Loucy (cell line): ENCODE results near the gene NCOA5.

ENCODE experiments used
- H2AFZ ChIP-seq: fragments of 200-600 bp; sonication (generic); 2 replicates; pipeline ENCODE4 v1.6.0; 2016; ENCODE audit warnings: antibody characterized with exemption, mild to moderate bottlenecking, low read length, moderate library complexity
- H3F3A ChIP-seq: fragments of 200-600 bp; 2 replicates; pipeline ENCODE4 v1.6.0; 2016; ENCODE audit warnings: antibody characterized with exemption, low read depth, mild to moderate bottlenecking
- H3K27me3 ChIP-seq: fragments of 200-600 bp; sonication (generic); 2 replicates; pipeline ENCODE4 v1.6.1; 2014; ENCODE audit warnings: low read length, mild to moderate bottlenecking; ENCODE audit not compliant: insufficient read depth, poor library complexity, severe bottlenecking
- H3K36me3 ChIP-seq: fragments of 200-600 bp; sonication (generic); 2 replicates; pipeline ENCODE4 v1.6.1; 2016; ENCODE audit warnings: low read length; ENCODE audit not compliant: insufficient read depth
- H3K4me1 ChIP-seq: fragments of 200-600 bp; sonication (generic); 2 replicates; pipeline ENCODE4 v1.5.1; 2014; ENCODE audit warnings: low read length, mild to moderate bottlenecking; ENCODE audit not compliant: insufficient read depth, poor library complexity, severe bottlenecking
- H3K4me2 ChIP-seq: fragments of 200-600 bp; sonication (generic); 2 replicates; pipeline ENCODE4 v1.6.0; 2014; ENCODE audit warnings: antibody characterized with exemption, low read length, low read depth, mild to moderate bottlenecking; ENCODE audit not compliant: poor library complexity, severe bottlenecking
- H3K4me3 ChIP-seq: fragments of 200-600 bp; sonication (generic); 2 replicates; pipeline ENCODE4 v1.5.1; 2014; ENCODE audit warnings: low read length, mild to moderate bottlenecking, mixed read lengths; ENCODE audit not compliant: poor library complexity, severe bottlenecking
- H3K79me2 ChIP-seq: fragments of 200-600 bp; sonication (generic); 2 replicates; pipeline ENCODE4 v1.6.1; 2014; ENCODE audit warnings: low read length; ENCODE audit not compliant: insufficient read depth
- H3K9ac ChIP-seq: fragments of 200-600 bp; sonication (generic); 2 replicates; pipeline ENCODE4 v1.6.0; 2014; ENCODE audit warnings: mild to moderate bottlenecking, low read depth, low read length, moderate library complexity; ENCODE audit not compliant: poor library complexity, severe bottlenecking
- H3K9me2 ChIP-seq: fragments of 200-600 bp; sonication (generic); replicated peaks from 2 replicates; pipeline ENCODE4 v1.6.1; 2016; ENCODE audit warnings: low read depth, low read length, mixed read lengths
- H3K9me3 ChIP-seq: fragments of 200-600 bp; sonication (generic); 2 replicates; pipeline ENCODE4 v1.6.1; 2014; ENCODE audit warnings: mild to moderate bottlenecking, antibody characterized with exemption, low read length, low read depth; ENCODE audit not compliant: insufficient read depth
- H4K20me1 ChIP-seq: fragments of 200-600 bp; sonication (generic); 2 replicates; pipeline ENCODE4 v1.6.0; 2014; ENCODE audit warnings: antibody characterized with exemption, low read length, mild to moderate bottlenecking; ENCODE audit not compliant: insufficient read depth, poor library complexity, severe bottlenecking
- CTCF ChIP-seq: fragments of 200-600 bp; sonication (generic); conservative IDR thresholded peaks from 2 replicates; pipeline ENCODE4 v1.5.1; 2014; ENCODE audit warnings: mild to moderate bottlenecking, antibody characterized with exemption, low read length
- EZH2phosphoT487 ChIP-seq: fragments of 200-600 bp; IDR thresholded peaks from 2 replicates; pipeline ENCODE4 v1.6.1; 2018; ENCODE audit warnings: antibody characterized with exemption, mild to moderate bottlenecking, moderate library complexity, borderline replicate concordance

The NCOA5 gene

GRCh38 chr20:46119547-46119946 is 29.8 kb upstream of the NCOA5 start:
- no peak overlapping the region for H3K4me3 ChIP-seq
- H3F3A ChIP-seq: no peaks in the 10 kb centered on the region
- H3K4me1 ChIP-seq: peaks cover 6% of the 10 kb centered on the region
- H3K4me2 ChIP-seq: peak overlapping the region; percentile 19
- H3K79me2 ChIP-seq: no peaks in the 10 kb centered on the region
- H3K27me3 ChIP-seq: no peaks in the 10 kb centered on the region
- no peak overlapping the region for H2AFZ ChIP-seq
- H3K9me3 ChIP-seq: no peaks in the 10 kb centered on the region
- TF ChIP-seq EZH2phosphoT487 (no peak), CTCF (no peak)
- H3K36me3 ChIP-seq: no peaks in the 10 kb centered on the region
- H3K9me2 ChIP-seq: no peaks in the 10 kb centered on the region
- H3K9ac ChIP-seq: peak overlapping the region; percentile 4
- no peaks in the 10 kb centered on the region for H4K20me1 ChIP-seq

DNA sequence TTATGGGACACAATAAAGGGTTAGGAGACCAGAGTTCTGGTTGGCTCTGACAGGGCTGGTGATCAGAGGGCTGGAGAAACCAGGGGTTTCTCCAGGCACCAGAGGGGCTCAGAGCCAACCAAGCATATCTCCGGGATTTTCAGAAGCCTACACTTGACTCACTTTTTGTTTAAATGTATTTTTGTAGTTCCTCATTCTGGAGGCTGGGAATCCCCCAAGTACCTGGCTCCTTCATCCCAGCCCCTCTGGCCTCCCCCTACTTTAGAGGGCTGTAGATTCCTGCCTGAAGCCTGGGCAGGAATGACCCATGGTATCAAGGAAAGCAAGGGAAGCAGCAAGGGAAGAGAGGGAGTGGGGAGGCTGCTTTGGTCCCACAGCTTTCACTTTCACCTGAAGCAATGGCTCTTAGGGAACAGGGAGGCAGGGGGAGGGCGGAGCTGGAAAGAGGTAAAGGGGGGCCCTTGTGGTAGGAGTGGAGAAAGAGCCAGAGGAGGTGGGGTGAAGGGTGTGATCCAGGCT is 29.3 kb upstream of the NCOA5 start:
- Histone ChIP-seq H3K4me1 (peaks cover 6% of the 10 kb centered on the region), H3K4me3 (no peak overlapping the region), H3K9ac (peak overlapping the region; percentile 4), H2AFZ (no peak overlapping the region), H3K27me3 (no peaks in the 10 kb centered on the region), H3F3A (no peaks in the 10 kb centered on the region), H3K36me3 (no peaks in the 10 kb centered on the region), H3K9me3 (no peaks in the 10 kb centered on the region), H3K9me2 (no peaks in the 10 kb centered on the region), H3K4me2 (peak overlapping the region; percentile 19), H4K20me1 (no peaks in the 10 kb centered on the region), H3K79me2 (no peaks in the 10 kb centered on the region)
- no peak for TF ChIP-seq EZH2phosphoT487
- no peak for TF ChIP-seq CTCF

DNA sequence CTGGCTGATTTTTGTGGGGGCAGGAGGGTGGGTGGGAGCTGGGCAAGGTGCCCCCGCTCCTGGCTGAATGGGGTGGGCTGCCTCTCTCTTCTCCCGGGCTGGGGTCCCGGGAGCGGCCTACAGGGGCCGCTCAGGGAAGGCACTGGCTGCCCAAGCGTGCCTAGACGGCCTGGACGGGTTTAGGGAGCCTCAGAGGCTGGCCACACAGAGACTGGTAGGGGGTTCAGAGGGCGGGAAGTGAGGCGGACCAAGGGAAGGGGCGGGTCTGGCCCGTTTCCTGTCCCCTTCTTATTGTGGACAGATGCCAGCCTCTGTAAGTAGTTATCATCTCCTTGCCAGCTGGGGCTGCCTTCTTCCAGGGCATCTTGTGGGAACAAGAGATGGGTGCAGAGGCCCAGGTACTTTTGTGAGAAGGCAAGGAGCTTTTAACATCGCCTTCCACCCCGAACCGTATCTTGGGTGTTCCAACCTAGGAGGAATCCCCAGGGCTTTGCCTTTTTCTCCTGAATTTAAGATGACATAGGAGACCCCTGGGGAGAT is 28.8 kb upstream of the NCOA5 start:
- no peaks in the 10 kb centered on the region for H3K79me2 ChIP-seq
- no peak overlapping the region for H3K9ac ChIP-seq
- no peak for TF ChIP-seq EZH2phosphoT487
- no peak for TF ChIP-seq CTCF
- H3K4me3 ChIP-seq: no peak overlapping the region
- no peaks in the 10 kb centered on the region for H3K27me3 ChIP-seq
- peaks cover 6% of the 10 kb centered on the region for H3K4me1 ChIP-seq
- H3K9me3 ChIP-seq: no peaks in the 10 kb centered on the region
- no peaks in the 10 kb centered on the region for H3F3A ChIP-seq
- H3K9me2 ChIP-seq: no peaks in the 10 kb centered on the region
- no peak overlapping the region for H2AFZ ChIP-seq
- no peaks in the 10 kb centered on the region for H4K20me1 ChIP-seq
- H3K36me3 ChIP-seq: no peaks in the 10 kb centered on the region
- H3K4me2 ChIP-seq: peak overlapping the region; percentile 19
